Upper lobe of left lung (tissue), 6 donors: ENCODE measurements around the gene MOG. TPM values are rescaled to one million over a fixed set of nuclear protein-coding genes. Genes with fewer than 3 reads are reported as not detected.

Source experiments
- ATAC-seq, 2 donors: fragments of 200-7000 bp; cut with Tn5 transposase; one replicate each; pipeline ENCODE4 v1.9.1; 2022; ENCODE audit warnings: mild to moderate bottlenecking in 2 of 2, moderate library complexity in 2 of 2; ENCODE audit not compliant: low FRiP score in 2 of 2
- DNase-seq, 2 donors: peaks; one replicate each; pipeline ENCODE4 v3.0.0-alpha.2; 2019 to 2020
- H3K27ac ChIP-seq, 4 donors: fragments of 200-600 bp; sonication (generic); one replicate each; pipeline ENCODE4 v1.5.1; 2016 to 2019
- H3K27me3 ChIP-seq, 4 donors: fragments of 200-600 bp; sonication (generic); one replicate each; pipeline ENCODE4 v1.5.1; 2017 to 2019
- H3K36me3 ChIP-seq, 4 donors: fragments of 200-600 bp; sonication (generic); one replicate each; pipeline ENCODE4 v1.5.1; 2016 to 2019
- H3K4me1 ChIP-seq, 4 donors: fragments of 200-600 bp; sonication (generic); one replicate each; pipeline ENCODE4 v1.5.1; 2018 to 2019
- H3K4me3 ChIP-seq, 4 donors: fragments of 200-600 bp; sonication (generic); one replicate each; pipeline ENCODE4 v1.5.1; 2017 to 2019; ENCODE audit warnings: mild to moderate bottlenecking in 2 of 4, moderate library complexity in 1 of 4
- H3K9me3 ChIP-seq, 4 donors: fragments of 200-600 bp; sonication (generic); one replicate each; pipeline ENCODE4 v1.5.1; 2018 to 2019
- EP300 ChIP-seq, 4 donors: sonication (generic); formaldehyde crosslinking; IDR thresholded peaks; one replicate each; pipeline ENCODE4 v1.5.1; 2017; ENCODE audit warnings: antibody characterized with exemption in 4 of 4, control low read depth in 2 of 4
- POLR2A ChIP-seq, 4 donors: fragments of 450-650 bp; IDR thresholded peaks; one replicate each; pipeline ENCODE4 v1.5.1; 2016 to 2017; ENCODE audit warnings: antibody characterized with exemption in 4 of 4, mild to moderate bottlenecking in 2 of 4
- POLR2AphosphoS5 ChIP-seq, 2 donors: sonication (generic); formaldehyde crosslinking; IDR thresholded peaks; one replicate each; pipeline ENCODE4 v1.5.1; 2017; ENCODE audit warnings: antibody characterized with exemption in 2 of 2
- WGBS, 2 donors: methylation state at CpG; one replicate each; pipeline ENCODE4 v1.1.5; 2017 to 2018; 5-methylcytosine and 5-hydroxymethylcytosine counted together
- total RNA-seq, 6 donors: library from RNA; depleted of rRNA in 4 of 6; stranded (reverse); fragments of >200 nt in 4 of 6; gene quantifications; one replicate each; pipeline versions ENCODE4 v1.1.0 to v1.2.1, GENCODE V29; 2016 to 2021
- TF ChIP-seq, protein P1 (sequence below), 6 experiments: fragments of 450-650 bp in 4 of 6; fragments of 200-600 bp in 2 of 6; sonication (generic) in 2 of 6; IDR thresholded peaks; one replicate each; pipeline ENCODE4 v1.5.1; 2016 to 2019; ENCODE audit warnings: antibody characterized with exemption in 6 of 6
- donor health status: DM: no; HTN: no; CAD: no; lungs with moderate emphysema.
- donor health status: DM: no; HTN: yes; CAD: no; lungs with severe emphysema.

MOG gene
- total RNA-seq, 6 donors from 2014 or later, result not detected

DNA sequence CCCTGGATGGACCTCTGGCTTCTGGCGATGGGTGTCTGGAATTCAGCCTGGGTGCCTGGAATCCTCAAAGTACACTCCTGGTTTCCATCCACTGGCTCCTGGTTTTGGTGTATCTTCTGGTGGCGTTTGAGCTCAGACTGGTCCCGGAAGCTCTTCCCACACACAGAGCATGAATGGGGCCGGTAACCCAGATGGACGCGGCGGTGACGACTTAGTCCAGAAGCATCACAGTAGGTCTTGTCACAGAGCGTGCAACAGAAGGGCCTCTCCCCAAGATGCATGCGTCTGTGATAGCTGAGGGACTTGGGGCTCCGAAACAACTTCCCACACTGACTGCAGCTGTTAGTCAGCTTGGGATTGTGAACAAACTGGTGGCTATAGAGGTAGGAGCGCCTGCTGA lies 16.3 kb downstream of the MOG start:
- DNase-seq (no peak), ATAC-seq (no peak)
- H3K4me3 ChIP-seq, result no peak overlapping the region
- no peak overlapping the region for H3K27ac ChIP-seq
- H3K9me3 ChIP-seq, result no peaks in the 10 kb centered on the region
- H3K27me3 ChIP-seq, result no peaks in the 10 kb centered on the region
- TF ChIP-seq, protein P1, sequence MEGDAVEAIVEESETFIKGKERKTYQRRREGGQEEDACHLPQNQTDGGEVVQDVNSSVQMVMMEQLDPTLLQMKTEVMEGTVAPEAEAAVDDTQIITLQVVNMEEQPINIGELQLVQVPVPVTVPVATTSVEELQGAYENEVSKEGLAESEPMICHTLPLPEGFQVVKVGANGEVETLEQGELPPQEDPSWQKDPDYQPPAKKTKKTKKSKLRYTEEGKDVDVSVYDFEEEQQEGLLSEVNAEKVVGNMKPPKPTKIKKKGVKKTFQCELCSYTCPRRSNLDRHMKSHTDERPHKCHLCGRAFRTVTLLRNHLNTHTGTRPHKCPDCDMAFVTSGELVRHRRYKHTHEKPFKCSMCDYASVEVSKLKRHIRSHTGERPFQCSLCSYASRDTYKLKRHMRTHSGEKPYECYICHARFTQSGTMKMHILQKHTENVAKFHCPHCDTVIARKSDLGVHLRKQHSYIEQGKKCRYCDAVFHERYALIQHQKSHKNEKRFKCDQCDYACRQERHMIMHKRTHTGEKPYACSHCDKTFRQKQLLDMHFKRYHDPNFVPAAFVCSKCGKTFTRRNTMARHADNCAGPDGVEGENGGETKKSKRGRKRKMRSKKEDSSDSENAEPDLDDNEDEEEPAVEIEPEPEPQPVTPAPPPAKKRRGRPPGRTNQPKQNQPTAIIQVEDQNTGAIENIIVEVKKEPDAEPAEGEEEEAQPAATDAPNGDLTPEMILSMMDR (IDR thresholded peaks at IDR 0.05), result no peak
- TF ChIP-seq POLR2A (IDR thresholded peaks at IDR 0.05), result no peak
- WGBS, 2 donors, result 92 to 97% methylated on average over 4 to 12 of the region's 12 CpGs
- H3K4me1 ChIP-seq, result no peaks in the 10 kb centered on the region
- no peaks in the 10 kb centered on the region for H3K36me3 ChIP-seq

DNA sequence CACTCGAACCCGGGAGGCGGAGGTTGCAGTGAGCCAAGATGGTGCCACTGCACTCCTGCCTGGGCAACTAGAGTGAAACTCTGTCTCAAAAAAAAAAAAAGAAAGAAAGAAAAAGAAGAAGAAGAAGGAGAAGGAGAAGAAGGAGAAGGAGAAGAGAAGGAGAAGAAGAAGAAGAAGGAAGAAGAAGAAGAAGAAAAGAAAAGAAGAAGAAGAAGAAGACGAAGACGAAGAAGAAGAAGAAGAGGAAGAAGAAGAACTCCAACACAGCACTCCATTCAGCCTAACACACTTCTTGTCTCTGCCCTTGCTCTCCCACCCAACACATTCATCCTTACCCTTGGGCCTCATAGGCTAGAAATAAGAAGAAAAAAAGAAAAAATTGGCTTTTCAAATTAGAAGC lies 17.1 kb downstream of the MOG start:
- Histone ChIP-seq H3K27me3 (no peaks in the 10 kb centered on the region), H3K4me3 (no peak overlapping the region), H3K36me3 (no peaks in the 10 kb centered on the region), H3K27ac (no peak overlapping the region), H3K9me3 (no peaks in the 10 kb centered on the region), H3K4me1 (no peaks in the 10 kb centered on the region)
- 84 to 91% methylated on average over 5 of the region's 5 CpGs for WGBS, 2 donors
- DNase-seq (no peak), ATAC-seq (no peak)
- TF ChIP-seq EP300 (IDR thresholded peaks at IDR 0.05) (no peak), POLR2A (IDR thresholded peaks at IDR 0.05) (no peak), POLR2AphosphoS5 (IDR thresholded peaks at IDR 0.05) (no peak)
- TF ChIP-seq, protein P1 (IDR thresholded peaks at IDR 0.05), result no peak

DNA sequence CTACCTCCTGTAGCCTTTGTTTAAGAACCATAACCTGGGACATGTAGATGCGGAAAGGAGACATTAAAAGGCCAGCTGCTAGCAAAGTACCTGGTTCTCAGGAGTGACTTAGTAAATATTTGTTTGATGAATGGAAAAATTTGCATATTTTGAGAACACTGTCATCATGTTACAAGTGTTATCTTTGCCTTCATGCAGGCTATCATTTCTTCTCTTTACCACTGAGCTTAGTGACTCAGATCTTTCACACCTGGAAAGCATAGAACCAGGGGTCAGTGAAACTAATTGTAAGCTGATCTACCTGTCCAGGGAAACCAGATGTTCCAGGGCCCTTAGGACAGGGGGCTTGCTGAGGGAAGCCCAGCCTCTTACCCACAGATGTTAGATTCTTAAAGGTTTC lies 18.7 kb downstream of the MOG start:
- no peaks in the 10 kb centered on the region for H3K4me1 ChIP-seq
- 97 to 100% methylated on average over 1 of the region's 1 CpG for WGBS, 2 donors
- no peaks in the 10 kb centered on the region for H3K9me3 ChIP-seq
- ATAC-seq (no peak), DNase-seq (no peak)
- TF ChIP-seq POLR2AphosphoS5 (IDR thresholded peaks at IDR 0.05), result no peak
- TF ChIP-seq, protein P1 (IDR thresholded peaks at IDR 0.05), result no peak
- no peak for TF ChIP-seq POLR2A (IDR thresholded peaks at IDR 0.05)
- no peak for TF ChIP-seq EP300 (IDR thresholded peaks at IDR 0.05)
- H3K36me3 ChIP-seq, result no peaks in the 10 kb centered on the region
- no peak overlapping the region for H3K27ac ChIP-seq
- no peaks in the 10 kb centered on the region for H3K27me3 ChIP-seq
- H3K4me3 ChIP-seq, result no peak overlapping the region

DNA sequence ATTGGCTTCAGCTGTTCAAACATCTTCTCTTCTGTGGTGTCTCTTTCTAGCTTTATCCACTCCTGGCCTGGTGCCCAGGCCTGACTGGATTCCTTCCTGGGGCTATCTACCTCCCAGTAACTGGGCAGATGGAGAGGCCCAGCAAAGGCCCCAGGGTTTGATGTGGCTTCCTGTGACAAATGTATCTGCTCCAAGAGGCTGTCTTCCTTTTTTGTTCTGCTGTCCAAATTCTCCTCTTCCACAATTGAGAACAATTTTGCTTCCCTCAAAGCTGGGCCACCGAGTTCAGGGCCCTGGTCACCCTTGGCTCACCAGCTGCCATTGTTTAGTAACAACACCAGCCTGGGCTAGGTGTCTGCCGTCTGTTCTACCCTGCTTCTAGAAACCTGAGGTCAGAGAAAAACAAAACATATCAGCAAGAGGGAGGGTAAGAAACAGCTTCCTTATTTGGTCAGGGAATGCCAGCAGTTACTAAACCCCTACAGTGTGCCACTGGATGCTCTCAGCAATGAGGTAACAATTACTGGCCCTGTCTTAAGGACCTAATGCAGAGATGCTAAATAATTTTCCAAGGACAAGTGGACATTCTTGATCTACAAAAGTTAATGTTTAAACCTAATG lies 20.2 kb downstream of the MOG start:
- Histone ChIP-seq H3K4me3 (no peak overlapping the region), H3K4me1 (no peaks in the 10 kb centered on the region), H3K27me3 (peaks cover 0 to 2% (median 0%) of the 10 kb centered on the region in 4 donors), H3K27ac (no peak overlapping the region), H3K9me3 (no peaks in the 10 kb centered on the region), H3K36me3 (no peaks in the 10 kb centered on the region)
- 40 to 42% methylated on average over 2 of the region's 2 CpGs for WGBS, 2 donors
- TF ChIP-seq POLR2AphosphoS5 (IDR thresholded peaks at IDR 0.05) (no peak), EP300 (IDR thresholded peaks at IDR 0.05) (no peak)
- DNase-seq, result no peak
- ATAC-seq, result no peak

DNA sequence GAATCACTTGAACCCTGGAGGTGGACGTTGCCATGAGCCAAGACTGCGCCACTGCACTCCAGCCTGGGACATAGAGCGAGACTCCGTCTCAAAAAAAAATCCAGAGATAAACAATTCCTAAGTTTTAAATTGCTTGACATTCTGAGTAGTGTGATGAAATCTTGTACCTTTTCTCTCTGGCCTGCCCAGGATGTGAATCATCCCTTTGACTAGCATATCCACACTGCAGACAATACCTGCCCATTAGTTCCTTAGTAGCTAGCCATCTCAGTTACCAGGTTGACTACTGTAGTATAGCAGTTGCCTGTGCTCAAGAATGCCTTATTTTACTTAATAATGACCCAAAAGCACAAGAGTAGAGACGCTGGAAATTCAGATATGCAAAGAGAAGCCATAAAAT lies 21.2 kb downstream of the MOG start:
- ATAC-seq, result no peak
- 92% methylated on average over 5 of the region's 5 CpGs for WGBS, 2 donors
- H3K27ac ChIP-seq, result no peak overlapping the region
- H3K36me3 ChIP-seq, result no peaks in the 10 kb centered on the region
- H3K4me1 ChIP-seq, result no peaks in the 10 kb centered on the region
- peaks cover 0 to 2% (median 0%) of the 10 kb centered on the region in 4 donors for H3K27me3 ChIP-seq
- no peaks in the 10 kb centered on the region for H3K9me3 ChIP-seq
- TF ChIP-seq, protein P1 (IDR thresholded peaks at IDR 0.05), result no peak
- TF ChIP-seq POLR2A (IDR thresholded peaks at IDR 0.05) (no peak), POLR2AphosphoS5 (IDR thresholded peaks at IDR 0.05) (no peak), EP300 (IDR thresholded peaks at IDR 0.05) (no peak)
- DNase-seq, result no peak
- no peak overlapping the region for H3K4me3 ChIP-seq
